GM12878 (cell line): ENCODE measurements around the gene CATSPER1. TPM values are rescaled to one million over a fixed set of nuclear protein-coding genes. Genes with fewer than 3 reads are reported as not detected.

Source experiments
- ATAC-seq: fragments of 200-7000 bp; cut with Tn5 transposase; 3 replicates; pipeline ENCODE4 v1.9.1; 2020; ENCODE audit warnings: mild to moderate bottlenecking, moderate library complexity
- BruUV-seq: library from RNA; stranded (reverse); fragments of 400-500 nt; replicated peaks from 2 replicates; lab custom pipeline; 2021; lab: Mats Ljungman, UMichigan
- CTCF ChIA-PET: fragments of 300-600 bp; sonication (Branson Sonifier 250); formaldehyde crosslinking; extraction: SDS; loops from one replicate; lab custom pipeline; 2021; ENCODE audit warnings: inconsistent platforms; lab: Yijun Ruan, JAX
- POLR2A ChIA-PET: fragments of 350-600 bp; formaldehyde crosslinking; extraction: SDS; loops from one replicate; lab custom pipeline; 2021; ENCODE audit warnings: inconsistent platforms; lab: Charles Lee
- RAD21 ChIA-PET: fragments of 300-600 bp; sonication (Branson Sonifier 250); formaldehyde crosslinking; loops from one replicate; lab custom pipeline; 2023; ENCODE audit warnings: antibody characterized with exemption; ENCODE audit not compliant: unreplicated experiment; lab: Charles Lee
- SMC1A ChIA-PET: fragments of 300-600 bp; sonication (Branson Sonifier 250); formaldehyde crosslinking; loops from one replicate; lab custom pipeline; 2023; ENCODE audit not compliant: unreplicated experiment, uncharacterized antibody; lab: Charles Lee
- DNase-seq: peaks from one replicate; pipeline ENCODE4 v3.0.0-alpha.2; 2011; ENCODE audit warnings: low read depth, low spot score
- FAIRE-seq: peaks from 3 replicates; lab custom pipeline; 2011; peaks lifted over from hg19 to GRCh38; lab: Jason Lieb, UNC
- H2AFZ ChIP-seq: 2 replicates; pipeline ENCODE4 v1.6.0; 2011; ENCODE audit warnings: low read depth, low read length, control low read depth; ENCODE audit not compliant: control insufficient read depth
- H3K27ac ChIP-seq: 2 replicates; pipeline ENCODE4 v1.5.1; 2011; ENCODE audit warnings: control low read depth; ENCODE audit not compliant: control insufficient read depth, insufficient read depth
- H3K27me3 ChIP-seq, 2 experiments: replicated peaks in 1 of 2; 2 replicates each; pipeline versions ENCODE4 v1.6.0 to v1.6.1; 2011; ENCODE audit warnings: low read length in 1 of 2; ENCODE audit not compliant: control insufficient read depth in 2 of 2, insufficient read depth in 2 of 2
- H3K36me3 ChIP-seq, 2 experiments: 2 replicates each; pipeline ENCODE4 v1.5.1; 2011; ENCODE audit warnings: low read length in 1 of 2; ENCODE audit not compliant: control insufficient read depth in 2 of 2, insufficient read depth in 2 of 2
- H3K4me1 ChIP-seq: 2 replicates; pipeline ENCODE4 v1.6.1; 2011; ENCODE audit warnings: mild to moderate bottlenecking, low read length, moderate library complexity, mixed read lengths; ENCODE audit not compliant: control insufficient read depth, insufficient read depth
- H3K4me2 ChIP-seq: 2 replicates; pipeline ENCODE4 v1.6.0; 2011; ENCODE audit warnings: control low read depth; ENCODE audit not compliant: control insufficient read depth, insufficient read depth
- H3K4me3 ChIP-seq: fragments of 200-600 bp; sonication (generic); 2 replicates; pipeline ENCODE4 v1.5.1; 2016
- H3K79me2 ChIP-seq: 2 replicates; pipeline ENCODE4 v1.6.0; 2011; ENCODE audit warnings: low read length; ENCODE audit not compliant: control insufficient read depth, insufficient read depth
- H3K9ac ChIP-seq: 2 replicates; pipeline ENCODE4 v1.8.0; 2011; ENCODE audit warnings: low read length, control low read depth, mixed read lengths; ENCODE audit not compliant: control insufficient read depth, insufficient read depth
- H3K9me3 ChIP-seq: replicated peaks from 3 replicates; pipeline ENCODE4 v1.5.1; 2011; ENCODE audit warnings: mild to moderate bottlenecking, low read length; ENCODE audit not compliant: control insufficient read depth, insufficient read depth
- H4K20me1 ChIP-seq: 2 replicates; pipeline ENCODE4 v1.6.0; 2011; ENCODE audit not compliant: control insufficient read depth, insufficient read depth
- BACH1 ChIP-seq: fragments of 450-650 bp; IDR thresholded peaks from 2 replicates; pipeline ENCODE4 v1.6.1; 2017; ENCODE audit warnings: mild to moderate bottlenecking, borderline replicate concordance
- BCLAF1 ChIP-seq: fragments of 450-650 bp; IDR thresholded peaks from 2 replicates; pipeline ENCODE4 v1.6.1; 2017; ENCODE audit warnings: antibody characterized with exemption, mild to moderate bottlenecking, moderate library complexity
- BHLHE40 ChIP-seq, 2 experiments: fragments of 450-650 bp in 1 of 2; IDR thresholded peaks; 2 replicates each; pipeline ENCODE4 v1.6.1; 2011 to 2017; ENCODE audit warnings: low read depth in 2 of 2, borderline replicate concordance in 1 of 2, improper control_type of control experiment in 1 of 2, low read length in 1 of 2, mild to moderate bottlenecking in 1 of 2
- BMI1 ChIP-seq: fragments of 450-650 bp; IDR thresholded peaks from 2 replicates; pipeline ENCODE4 v1.6.1; 2016; ENCODE audit warnings: mild to moderate bottlenecking, moderate library complexity, borderline replicate concordance
- GABPA ChIP-seq: IDR thresholded peaks from 2 replicates; pipeline ENCODE4 v1.6.1; 2014; ENCODE audit warnings: antibody characterized with exemption, low read depth, mild to moderate bottlenecking, inconsistent platforms
- JUNB ChIP-seq: IDR thresholded peaks from 2 replicates; pipeline ENCODE4 v1.6.1; 2016; ENCODE audit warnings: antibody characterized with exemption, mild to moderate bottlenecking
- MAX ChIP-seq: IDR thresholded peaks from 2 replicates; pipeline ENCODE4 v1.6.1; 2012; ENCODE audit warnings: low read depth, low read length, improper control_type of control experiment
- NFXL1 ChIP-seq: fragments of 450-650 bp; IDR thresholded peaks from 2 replicates; pipeline ENCODE4 v1.6.1; 2017; ENCODE audit warnings: antibody characterized with exemption, mild to moderate bottlenecking, borderline replicate concordance
- NKRF ChIP-seq: fragments of 450-650 bp; conservative IDR thresholded peaks from 2 replicates; pipeline ENCODE4 v1.6.1; 2017; ENCODE audit warnings: mild to moderate bottlenecking, moderate library complexity
- POLR2AphosphoS5 ChIP-seq: IDR thresholded peaks from 2 replicates; pipeline ENCODE4 v1.6.1; 2011; ENCODE audit warnings: mild to moderate bottlenecking, low read length, inconsistent platforms
- RUNX3 ChIP-seq: IDR thresholded peaks from 2 replicates; pipeline ENCODE4 v1.6.1; 2012; ENCODE audit warnings: low read length, inconsistent platforms
- SMARCA5 ChIP-seq: fragments of 450-650 bp; IDR thresholded peaks from 2 replicates; pipeline ENCODE4 v1.6.1; 2017; ENCODE audit warnings: mild to moderate bottlenecking
- SUZ12 ChIP-seq: fragments of 200-600 bp; sonication (generic); IDR thresholded peaks from one replicate; pipeline ENCODE4 v1.6.1; 2018; ENCODE audit warnings: antibody characterized with exemption, mild to moderate bottlenecking; ENCODE audit not compliant: unreplicated experiment
- ZNF384 ChIP-seq: IDR thresholded peaks from 2 replicates; pipeline ENCODE4 v1.6.1; 2012; ENCODE audit warnings: low read depth, mild to moderate bottlenecking, low read length, improper control_type of control experiment, borderline replicate concordance
- ZNF592 ChIP-seq: fragments of 450-650 bp; IDR thresholded peaks from 2 replicates; pipeline ENCODE4 v1.6.1; 2017; ENCODE audit warnings: mild to moderate bottlenecking, moderate library complexity
- WGBS: methylation state at CpG from one replicate; pipeline ENCODE4 v1.1.6; 2016; ENCODE audit warnings: low lambda C conversion rate; ENCODE audit not compliant: insufficient replicate concordance, insufficient coverage; ENCODE audit errors: missing lambda C conversion rate; 5-methylcytosine and 5-hydroxymethylcytosine counted together
- in situ Hi-C: fragments of 300-500 bp; cut with MboI; formaldehyde crosslinking; loops from 9 replicates; pipeline ENCODE4 v1.14.3; 2018; ENCODE audit warnings: mixed read lengths
- intact Hi-C: fragments of 100-400 bp; cut with micrococcal nuclease; formaldehyde crosslinking; loops from one replicate; pipeline ENCODE4 v1.14.2; 2022; ENCODE audit not compliant: unreplicated experiment
- polyA plus RNA-seq, 11 experiments: library from polyadenylated mRNA; depleted of rRNA in 4 of 11; unstranded in 6 of 11; stranded (reverse) in 5 of 11; fragments of >200 nt; fragmentation: Nextera tagmentation in 4 of 11; fragmentation: Illumina TruSeq in 1 of 11; extraction: Ambion mirVana in 4 of 11; extraction: Trizol in 1 of 11; gene quantifications; 1 replicate in 1 of 11; 2 replicates in 10 of 11; pipeline versions ENCODE4 v1.2.1 to v1.2.3, GENCODE V29; 2011 to 2016; ENCODE audit warnings: inconsistent platforms in 2 of 11, missing spikeins in 2 of 11, low read depth in 1 of 11
- total RNA-seq, 4 experiments: library from RNA; depleted of rRNA in 3 of 4; stranded (reverse); fragments of >200 nt in 3 of 4; fragmentation: Illumina TruSeq in 1 of 4; extraction: Trizol in 1 of 4; gene quantifications; 2 replicates each; pipeline versions ENCODE4 v1.2.1 to v1.2.3, GENCODE V29; 2013 to 2021

CATSPER1 gene
- total and polyA plus RNA-seq, 10 of the 15 experiments (the other 5 are each of a cell fraction or from before 2014, with no cell fraction given) = 0.02 to 0.05 TPM; not detected in 8

GRCh38 chr11:66067640-66068039 lies 41.4 kb upstream of the CATSPER1 start:
- H3K27ac ChIP-seq = no peak overlapping the region
- RAD21 ChIA-PET = interaction anchor here (0.9 to 7.3 kb wide), 10 partner anchors 10 to 154 kb away, joined by 3 to 81 read pairs (median 5); partner anchors contain the start of gene SF3B2
- H3K9me3 ChIP-seq = peaks cover 6% of the 10 kb centered on the region; the same call in 2 of the 3 replicates
- ATAC-seq (no peak), DNase-seq (no peak), FAIRE-seq (no peak)
- no peaks in the 10 kb centered on the region for H4K20me1 ChIP-seq
- no peak overlapping the region for H3K4me2 ChIP-seq
- no peak overlapping the region for H3K4me3 ChIP-seq
- in situ Hi-C loops (loop anchor here (5.0 kb wide), 1 partner anchor 65 kb away; no protein-coding TSS in a partner anchor), intact Hi-C loops (loop anchor here (2.0 kb wide), 1 partner anchor 59 kb away; no protein-coding TSS in a partner anchor)
- no peak for TF ChIP-seq BHLHE40 (IDR thresholded peaks at IDR 0.05; ENCODE audit: borderline replicate concordance in 1 of 2, low read depth in 2 of 2, low read length in 1 of 2)
- TF ChIP-seq MAX = no peak
- no peak for TF ChIP-seq NKRF
- TF ChIP-seq JUNB = no peak
- TF ChIP-seq NFXL1 = no peak
- TF ChIP-seq SUZ12 = no peak
- no peak for TF ChIP-seq ZNF592
- TF ChIP-seq ZNF384 = no peak
- TF ChIP-seq BMI1 = no peak
- TF ChIP-seq GABPA = no peak
- TF ChIP-seq BACH1 = no peak
- no peak for TF ChIP-seq POLR2AphosphoS5
- TF ChIP-seq BCLAF1 = no peak
- no peak for TF ChIP-seq SMARCA5
- TF ChIP-seq RUNX3 = no peak
- H3K36me3 ChIP-seq = peaks cover 20 to 52% of the 10 kb centered on the region in 2 experiments
- CTCF ChIA-PET = interaction anchor here (0.6 to 20.0 kb wide), 19 partner anchors 9 to 356 kb away, joined by 3 to 195 read pairs (median 12); partner anchors contain the start of genes KAT5 and SF3B2
- no TSS peak for BruUV-seq
- no peaks in the 10 kb centered on the region for H3K27me3 ChIP-seq
- SMC1A ChIA-PET = interaction anchor here (0.6 to 17.7 kb wide), 11 partner anchors 8 to 154 kb away, joined by 3 to 265 read pairs (median 8); partner anchors contain the start of gene SF3B2
- 89% methylated on average over 4 of the region's 4 CpGs for WGBS
- no peak overlapping the region for H3K9ac ChIP-seq
- H3K4me1 ChIP-seq = peaks cover 21% of the 10 kb centered on the region
- peaks cover 27% of the 10 kb centered on the region for H3K79me2 ChIP-seq
- POLR2A ChIA-PET = interaction anchor here (0.6 to 6.3 kb wide), 11 partner anchors 9 to 178 kb away, joined by 3 to 56 read pairs (median 4); partner anchors contain the start of gene SF3B2
- no peak overlapping the region for H2AFZ ChIP-seq
